Measurements from ENCODE around the gene KLK14.

The KLK14 gene

GRCh38 chr19:51031220-51031879 is 51.3 kb downstream of the KLK14 start:
- intact Hi-C loops (cut with micrococcal nuclease), result no loop called here
- H3K4me3 Mint-ChIP-seq, result no peak overlapping the region
- H3K4me1 Mint-ChIP-seq (ENCODE audit: low read depth), result no peaks in the 10 kb centered on the region
- H3K36me3 Mint-ChIP-seq (ENCODE audit: low read depth), result no peaks in the 10 kb centered on the region
- no peak overlapping the region for H3K27ac Mint-ChIP-seq
- H3K27me3 Mint-ChIP-seq, result peaks cover 30% of the 10 kb centered on the region
- H3K9me3 Mint-ChIP-seq, result no peaks in the 10 kb centered on the region

GRCh38 chr19:51030631-51031030 is 52.1 kb downstream of the KLK14 start:
- intact Hi-C loops (cut with micrococcal nuclease), result no loop called here
- Mint-ChIP-seq H3K36me3 (ENCODE audit: low read depth) (no peaks in the 10 kb centered on the region), H3K9me3 (no peaks in the 10 kb centered on the region), H3K4me3 (no peak overlapping the region), H3K27me3 (peaks cover 34% of the 10 kb centered on the region), H3K4me1 (ENCODE audit: low read depth) (no peaks in the 10 kb centered on the region), H3K27ac (no peak overlapping the region)

GRCh38 chr19:51029718-51030117 is 53.0 kb downstream of the KLK14 start:
- H3K9me3 Mint-ChIP-seq, result no peaks in the 10 kb centered on the region
- H3K27ac Mint-ChIP-seq, result no peak overlapping the region
- no peaks in the 10 kb centered on the region for H3K4me1 Mint-ChIP-seq (ENCODE audit: low read depth)
- intact Hi-C loops (cut with micrococcal nuclease), result no loop called here
- H3K4me3 Mint-ChIP-seq, result no peak overlapping the region
- H3K27me3 Mint-ChIP-seq, result peaks cover 29% of the 10 kb centered on the region
- H3K36me3 Mint-ChIP-seq (ENCODE audit: low read depth), result no peaks in the 10 kb centered on the region
